ENCODE measurements around the gene SPDEF.

The SPDEF gene

GRCh38 chr6:34513646-34514045 lies 42.5 kb downstream of the SPDEF start:
- WGBS (ENCODE audit: insufficient coverage): 95% methylated on average over 3 of the region's 4 CpGs
- DNase-seq: no peak
- Histone ChIP-seq H3K36me3 (ENCODE audit: control insufficient read depth in 4 of 4, insufficient read depth in 4 of 4, low read length in 3 of 4) (no peaks in the 10 kb centered on the region), H3K9me3 (ENCODE audit: control extremely low read depth in 1 of 5, control insufficient read depth in 4 of 5, insufficient read depth in 2 of 5, low read depth in 1 of 5, low read length in 4 of 5) (peaks cover 0 to 3% (median 0%) of the 10 kb centered on the region in 5 experiments), H3K4me1 (ENCODE audit: control extremely low read depth in 1 of 4, control insufficient read depth in 4 of 4, insufficient read depth in 4 of 4, low read length in 3 of 4) (peaks cover 0 to 3% (median under 1%) of the 10 kb centered on the region in 4 experiments), H3K4me3 (ENCODE audit: control insufficient read depth in 1 of 7, extremely low read depth in 1 of 7, insufficient read depth in 4 of 7, low read depth in 2 of 7, low read length in 6 of 7) (no peak overlapping the region), H3K27ac (ENCODE audit: insufficient read depth in 1 of 2, low read depth in 1 of 2, low read length in 2 of 2, poor library complexity in 1 of 2, severe bottlenecking in 2 of 2) (no peak overlapping the region), H3K27me3 (replicated peaks in 2 of 5; ENCODE audit: control insufficient read depth in 4 of 5, insufficient read depth in 5 of 5, low read length in 4 of 5) (peaks cover 0 to 19% (median 1%) of the 10 kb centered on the region in 5 experiments)
- ChIA-PET POLR2A (no interaction called here), CTCF (interaction anchor here (0.5 to 1.1 kb wide), 5 partner anchors 11 to 106 kb away, joined by 3 to 5 read pairs (median 4); no protein-coding TSS in a partner anchor)

DNA sequence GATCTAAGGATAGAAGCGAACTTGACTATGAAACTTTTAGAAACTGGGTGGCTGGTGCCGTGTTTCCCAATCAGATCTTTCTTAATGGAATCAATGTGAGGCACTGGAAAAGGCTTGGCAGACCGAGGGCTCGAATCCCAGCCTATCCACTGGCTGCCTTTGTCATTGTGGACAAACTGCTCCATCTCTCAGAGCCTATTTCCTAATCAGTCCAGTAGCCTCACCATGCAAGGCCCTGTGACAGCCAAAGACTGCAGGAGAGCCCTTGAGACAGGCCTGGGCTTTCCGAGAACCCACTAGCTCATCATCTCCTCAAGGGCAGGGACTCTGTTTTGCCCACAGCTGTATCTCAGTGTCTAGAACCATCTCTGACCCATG lies 43.4 kb downstream of the SPDEF start:
- DNase-seq: no peak
- H3K4me3 ChIP-seq (ENCODE audit: control insufficient read depth in 1 of 7, extremely low read depth in 1 of 7, insufficient read depth in 4 of 7, low read depth in 2 of 7, low read length in 6 of 7): no peak overlapping the region
- peaks cover 0 to 19% (median 1%) of the 10 kb centered on the region in 5 experiments for H3K27me3 ChIP-seq (replicated peaks in 2 of 5; ENCODE audit: control insufficient read depth in 4 of 5, insufficient read depth in 5 of 5, low read length in 4 of 5)
- CTCF ChIA-PET: interaction anchor here (1.1 kb wide), 2 partner anchors 11 to 53 kb away, joined by 3 to 4 read pairs; no protein-coding TSS in a partner anchor
- H3K27ac ChIP-seq (ENCODE audit: insufficient read depth in 1 of 2, low read depth in 1 of 2, low read length in 2 of 2, poor library complexity in 1 of 2, severe bottlenecking in 2 of 2): no peak overlapping the region
- peaks cover 0 to 3% (median under 1%) of the 10 kb centered on the region in 4 experiments for H3K4me1 ChIP-seq (ENCODE audit: control extremely low read depth in 1 of 4, control insufficient read depth in 4 of 4, insufficient read depth in 4 of 4, low read length in 3 of 4)
- POLR2A ChIA-PET: no interaction called here
- H3K36me3 ChIP-seq (ENCODE audit: control insufficient read depth in 4 of 4, insufficient read depth in 4 of 4, low read length in 3 of 4): no peaks in the 10 kb centered on the region
- H3K9me3 ChIP-seq (ENCODE audit: control extremely low read depth in 1 of 5, control insufficient read depth in 4 of 5, insufficient read depth in 2 of 5, low read depth in 1 of 5, low read length in 4 of 5): peaks cover 0 to 3% (median 0%) of the 10 kb centered on the region in 5 experiments
- WGBS (ENCODE audit: insufficient coverage): 94% methylated on average over 5 of the region's 5 CpGs

DNA sequence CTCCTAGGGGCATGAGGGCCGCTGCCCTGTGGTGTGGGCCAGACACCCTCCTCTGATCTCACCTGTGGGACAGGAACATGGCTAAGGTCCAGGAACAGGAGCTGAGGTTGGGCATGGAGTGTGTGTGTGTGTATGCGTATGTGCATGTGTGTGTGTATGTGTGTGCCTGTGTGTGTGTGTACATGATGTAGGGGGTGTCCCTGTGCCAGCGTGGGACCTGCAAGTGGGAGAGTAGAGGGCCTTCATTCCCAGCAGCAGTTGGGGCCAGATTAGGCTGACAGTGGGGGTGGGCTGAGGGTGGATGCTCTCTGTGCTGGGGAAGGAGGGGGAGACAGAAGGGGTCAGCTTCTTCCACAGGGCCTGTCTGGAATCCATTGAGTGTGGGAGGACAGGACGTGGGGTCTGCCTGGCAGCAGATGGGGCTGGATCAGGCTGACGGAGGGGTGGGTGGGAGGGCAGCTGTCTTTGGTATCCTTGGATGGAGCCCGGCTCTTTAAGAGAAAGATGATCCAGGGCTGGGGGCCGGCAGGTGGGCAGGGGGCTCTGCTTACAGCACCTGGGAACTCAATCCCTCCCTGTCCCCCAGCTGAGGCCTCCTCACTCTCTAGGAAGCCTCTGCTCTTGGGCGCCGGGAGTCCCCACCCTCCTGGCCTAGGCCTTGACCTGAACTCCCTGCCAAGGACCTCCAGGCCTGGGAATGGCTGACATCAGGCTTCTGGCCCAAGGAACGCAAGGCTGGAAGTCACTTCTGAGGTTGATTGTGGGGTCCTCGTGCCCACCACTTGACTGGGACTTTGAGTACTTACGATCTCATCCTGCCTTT lies 44.0 kb downstream of the SPDEF start:
- ChIA-PET POLR2A (no interaction called here), CTCF (interaction anchor here (1.1 to 1.4 kb wide), 3 partner anchors 10 to 52 kb away, joined by 3 to 4 read pairs (median 4); no protein-coding TSS in a partner anchor)
- H3K9me3 ChIP-seq (ENCODE audit: control extremely low read depth in 1 of 5, control insufficient read depth in 4 of 5, insufficient read depth in 2 of 5, low read depth in 1 of 5, low read length in 4 of 5): peaks cover 0 to 3% (median 0%) of the 10 kb centered on the region in 5 experiments
- no peak for DNase-seq
- peaks cover 0 to 3% (median under 1%) of the 10 kb centered on the region in 4 experiments for H3K4me1 ChIP-seq (ENCODE audit: control extremely low read depth in 1 of 4, control insufficient read depth in 4 of 4, insufficient read depth in 4 of 4, low read length in 3 of 4)
- no peak overlapping the region for H3K4me3 ChIP-seq (ENCODE audit: control insufficient read depth in 1 of 7, extremely low read depth in 1 of 7, insufficient read depth in 4 of 7, low read depth in 2 of 7, low read length in 6 of 7)
- 97% methylated on average over 9 of the region's 12 CpGs for WGBS (ENCODE audit: insufficient coverage)
- H3K27me3 ChIP-seq (replicated peaks in 2 of 5; ENCODE audit: control insufficient read depth in 4 of 5, insufficient read depth in 5 of 5, low read length in 4 of 5): peaks cover 0 to 19% (median 1%) of the 10 kb centered on the region in 5 experiments
- H3K36me3 ChIP-seq (ENCODE audit: control insufficient read depth in 4 of 4, insufficient read depth in 4 of 4, low read length in 3 of 4): no peaks in the 10 kb centered on the region
- H3K27ac ChIP-seq (ENCODE audit: insufficient read depth in 1 of 2, low read depth in 1 of 2, low read length in 2 of 2, poor library complexity in 1 of 2, severe bottlenecking in 2 of 2): no peak overlapping the region

DNA sequence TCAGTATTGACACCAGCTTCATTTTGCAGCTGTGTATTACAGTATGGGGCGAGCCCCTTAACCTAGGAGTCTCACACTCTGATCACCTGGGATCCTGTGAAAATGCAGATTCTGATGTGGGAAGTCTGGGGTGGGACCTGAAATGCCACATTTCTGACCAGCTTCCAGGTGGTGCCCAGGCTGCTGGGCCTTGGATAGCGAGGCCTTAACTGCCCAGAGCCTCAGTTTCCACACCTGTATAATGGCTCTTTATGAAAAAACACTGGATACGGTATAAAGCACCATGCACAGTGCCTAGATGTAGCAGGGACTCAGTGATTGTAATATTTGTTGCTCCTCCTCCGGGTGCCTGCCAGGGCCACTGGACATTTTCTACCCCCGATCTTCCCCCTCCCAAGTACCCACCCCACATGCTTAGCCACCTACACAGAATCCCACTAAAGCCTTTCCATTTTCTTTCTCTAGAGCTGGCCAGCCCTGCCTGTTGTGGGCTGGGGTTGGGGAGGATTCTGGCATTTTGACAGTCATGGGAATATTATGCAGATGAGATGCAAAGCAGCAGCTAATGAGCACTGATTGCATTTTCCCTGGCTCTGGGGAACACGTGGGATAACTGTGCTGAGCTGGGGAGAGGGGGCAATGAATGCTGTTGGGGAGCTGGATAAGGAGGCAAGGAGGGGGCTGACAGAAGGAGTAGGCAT lies 44.8 kb downstream of the SPDEF start:
- no peak overlapping the region for H3K4me3 ChIP-seq (ENCODE audit: control insufficient read depth in 1 of 7, extremely low read depth in 1 of 7, insufficient read depth in 4 of 7, low read depth in 2 of 7, low read length in 6 of 7)
- H3K9me3 ChIP-seq (ENCODE audit: control extremely low read depth in 1 of 5, control insufficient read depth in 4 of 5, insufficient read depth in 2 of 5, low read depth in 1 of 5, low read length in 4 of 5): peaks cover 0 to 3% (median 0%) of the 10 kb centered on the region in 5 experiments
- peaks cover 0 to 3% (median under 1%) of the 10 kb centered on the region in 4 experiments for H3K4me1 ChIP-seq (ENCODE audit: control extremely low read depth in 1 of 4, control insufficient read depth in 4 of 4, insufficient read depth in 4 of 4, low read length in 3 of 4)
- 96% methylated on average over 5 of the region's 6 CpGs for WGBS (ENCODE audit: insufficient coverage)
- POLR2A ChIA-PET: no interaction called here
- no peak overlapping the region for H3K27ac ChIP-seq (ENCODE audit: insufficient read depth in 1 of 2, low read depth in 1 of 2, low read length in 2 of 2, poor library complexity in 1 of 2, severe bottlenecking in 2 of 2)
- peaks cover 0 to 19% (median 1%) of the 10 kb centered on the region in 5 experiments for H3K27me3 ChIP-seq (replicated peaks in 2 of 5; ENCODE audit: control insufficient read depth in 4 of 5, insufficient read depth in 5 of 5, low read length in 4 of 5)
- CTCF ChIA-PET: interaction anchor here (1.4 kb wide), 1 partner anchor 49 kb away, joined by 4 read pairs; no protein-coding TSS in a partner anchor
- H3K36me3 ChIP-seq (ENCODE audit: control insufficient read depth in 4 of 4, insufficient read depth in 4 of 4, low read length in 3 of 4): no peaks in the 10 kb centered on the region
- DNase-seq: no peak

GRCh38 chr6:34510299-34510698 lies 45.8 kb downstream of the SPDEF start:
- ChIA-PET CTCF (interaction anchor here (1.4 kb wide), 1 partner anchor 48 kb away, joined by 4 read pairs; no protein-coding TSS in a partner anchor), POLR2A (no interaction called here)
- Histone ChIP-seq H3K27ac (ENCODE audit: insufficient read depth in 1 of 2, low read depth in 1 of 2, low read length in 2 of 2, poor library complexity in 1 of 2, severe bottlenecking in 2 of 2) (no peak overlapping the region), H3K9me3 (ENCODE audit: control extremely low read depth in 1 of 5, control insufficient read depth in 4 of 5, insufficient read depth in 2 of 5, low read depth in 1 of 5, low read length in 4 of 5) (peaks cover 0 to 3% (median 0%) of the 10 kb centered on the region in 5 experiments), H3K4me1 (ENCODE audit: control extremely low read depth in 1 of 4, control insufficient read depth in 4 of 4, insufficient read depth in 4 of 4, low read length in 3 of 4) (peaks cover 0 to 3% (median under 1%) of the 10 kb centered on the region in 4 experiments), H3K4me3 (ENCODE audit: control insufficient read depth in 1 of 7, extremely low read depth in 1 of 7, insufficient read depth in 4 of 7, low read depth in 2 of 7, low read length in 6 of 7) (no peak overlapping the region), H3K27me3 (replicated peaks in 2 of 5; ENCODE audit: control insufficient read depth in 4 of 5, insufficient read depth in 5 of 5, low read length in 4 of 5) (peaks cover 0 to 14% (median 0%) of the 10 kb centered on the region in 5 experiments), H3K36me3 (ENCODE audit: control insufficient read depth in 4 of 4, insufficient read depth in 4 of 4, low read length in 3 of 4) (no peaks in the 10 kb centered on the region)
- WGBS (ENCODE audit: insufficient coverage): 88% methylated on average over 4 of the region's 4 CpGs
- no peak for DNase-seq

GRCh38 chr6:34509782-34510181 lies 46.3 kb downstream of the SPDEF start:
- ChIA-PET CTCF (interaction anchor here (1.5 kb wide), 1 partner anchor 21 kb away, joined by 3 read pairs; no protein-coding TSS in a partner anchor), POLR2A (no interaction called here)
- Histone ChIP-seq H3K9me3 (ENCODE audit: control extremely low read depth in 1 of 5, control insufficient read depth in 4 of 5, insufficient read depth in 2 of 5, low read depth in 1 of 5, low read length in 4 of 5) (peaks cover 0 to 3% (median 0%) of the 10 kb centered on the region in 5 experiments), H3K4me3 (ENCODE audit: control insufficient read depth in 1 of 7, extremely low read depth in 1 of 7, insufficient read depth in 4 of 7, low read depth in 2 of 7, low read length in 6 of 7) (no peak overlapping the region), H3K27me3 (replicated peaks in 2 of 5; ENCODE audit: control insufficient read depth in 4 of 5, insufficient read depth in 5 of 5, low read length in 4 of 5) (peaks cover 0 to 9% (median 0%) of the 10 kb centered on the region in 5 experiments), H3K4me1 (ENCODE audit: control extremely low read depth in 1 of 4, control insufficient read depth in 4 of 4, insufficient read depth in 4 of 4, low read length in 3 of 4) (peaks cover 0 to 3% (median 0%) of the 10 kb centered on the region in 4 experiments), H3K27ac (ENCODE audit: insufficient read depth in 1 of 2, low read depth in 1 of 2, low read length in 2 of 2, poor library complexity in 1 of 2, severe bottlenecking in 2 of 2) (no peak overlapping the region), H3K36me3 (ENCODE audit: control insufficient read depth in 4 of 4, insufficient read depth in 4 of 4, low read length in 3 of 4) (no peaks in the 10 kb centered on the region)
- WGBS (ENCODE audit: insufficient coverage): 100% methylated on average over 3 of the region's 4 CpGs
- no peak for DNase-seq

All from common myeloid progenitor, CD34-positive (primary cell).